ENCODE measurements around the gene UCK1. TPM values are rescaled to one million over a fixed set of nuclear protein-coding genes. Genes with fewer than 3 reads are reported as not detected.

UCK1 gene
- polyA plus RNA-seq, 6 donors from 2014 or later, result 16.8 to 30.6 (median 21.3) TPM

DNA sequence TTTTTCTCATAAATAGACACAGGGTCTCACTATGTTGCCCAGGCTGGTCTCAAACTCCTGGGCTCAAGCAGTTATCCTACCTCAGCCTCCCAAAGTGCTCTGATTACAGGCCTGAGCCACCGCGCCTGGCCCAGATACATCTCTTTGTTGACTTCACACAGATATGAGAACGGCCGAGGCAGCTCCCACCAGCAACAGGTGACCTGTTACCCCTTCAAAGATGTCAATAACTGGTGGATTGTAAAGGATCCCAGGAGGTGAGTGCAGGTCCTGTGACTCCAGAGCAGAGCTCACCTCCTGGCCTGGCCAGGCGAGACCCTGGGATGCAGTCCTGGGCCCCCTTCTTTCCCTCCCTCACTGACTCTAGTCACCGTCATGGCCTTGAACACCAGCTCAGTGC lies 19.2 kb downstream of the UCK1 start:
- Mint-ChIP-seq H3K4me1 (peaks cover 8 to 13% (median 9%) of the 10 kb centered on the region in 3 donors), H3K9me3 (no peaks in the 10 kb centered on the region), H3K4me3 (no peak overlapping the region), H3K27ac (peak overlapping the region in 1 of 6 donors; percentile 38), H3K27me3 (no peaks in the 10 kb centered on the region), H3K36me3 (peaks cover 7 to 9% of the 10 kb centered on the region in 2 donors)
- DNase-seq, result no peak
- no peak for ATAC-seq (ENCODE audit: low read depth in 2 of 2)

DNA sequence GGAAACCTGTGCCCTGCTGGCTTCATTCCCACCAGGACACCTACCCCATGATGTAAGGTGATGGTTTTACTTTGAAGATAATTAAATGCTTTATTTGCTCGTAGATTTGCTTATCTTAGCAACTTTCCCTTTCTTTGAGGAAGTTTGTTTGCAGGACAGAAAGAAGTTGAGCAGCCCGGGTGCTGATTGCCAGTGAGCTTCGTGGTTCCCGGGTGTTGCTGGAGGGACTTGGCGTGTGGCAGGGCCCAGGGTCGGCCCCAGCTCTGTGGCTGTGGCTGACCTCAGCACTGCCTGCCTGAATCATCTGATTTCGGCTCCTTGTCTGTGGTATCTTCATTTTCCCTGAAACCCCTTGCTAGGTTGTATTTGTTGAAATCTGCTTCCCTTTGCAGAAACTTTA lies 19.6 kb downstream of the UCK1 start:
- DNase-seq (no peak), ATAC-seq (ENCODE audit: low read depth in 2 of 2) (no peak)
- Mint-ChIP-seq H3K9me3 (no peaks in the 10 kb centered on the region), H3K4me3 (no peak overlapping the region), H3K4me1 (peaks cover 8 to 13% (median 9%) of the 10 kb centered on the region in 3 donors), H3K36me3 (peaks cover 7 to 9% of the 10 kb centered on the region in 2 donors), H3K27ac (no peak overlapping the region), H3K27me3 (no peaks in the 10 kb centered on the region)

DNA sequence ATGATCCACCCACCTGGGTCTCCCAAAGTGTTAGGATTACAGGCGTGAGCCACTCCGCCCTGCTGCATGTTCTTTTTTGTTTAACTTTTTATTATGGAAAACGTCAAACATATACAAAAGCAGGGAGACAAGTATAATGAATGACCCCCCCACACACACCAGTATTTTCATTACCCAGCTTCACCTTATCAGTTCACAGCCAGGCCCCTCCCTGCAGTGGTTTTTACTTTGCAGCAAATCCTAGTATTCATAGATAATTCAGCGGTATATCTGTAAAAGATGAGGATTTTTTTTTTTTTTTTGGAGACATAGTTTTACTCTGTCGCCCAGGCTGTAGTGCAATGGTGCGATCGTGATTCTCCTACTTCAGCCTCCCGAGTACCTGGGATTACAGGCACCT lies 26.1 kb downstream of the UCK1 start:
- Mint-ChIP-seq H3K27ac (peak overlapping the region in 1 of 6 donors; percentile 61), H3K36me3 (peaks cover 4 to 5% of the 10 kb centered on the region in 2 donors), H3K4me1 (peaks cover 20 to 30% (median 21%) of the 10 kb centered on the region in 3 donors), H3K4me3 (peak overlapping the region in 7 of 8 donors; percentile 3 to 95 (median 51)), H3K9me3 (no peaks in the 10 kb centered on the region), H3K27me3 (no peaks in the 10 kb centered on the region)
- DNase-seq (no peak), ATAC-seq (ENCODE audit: low read depth in 2 of 2) (no peak)

DNA sequence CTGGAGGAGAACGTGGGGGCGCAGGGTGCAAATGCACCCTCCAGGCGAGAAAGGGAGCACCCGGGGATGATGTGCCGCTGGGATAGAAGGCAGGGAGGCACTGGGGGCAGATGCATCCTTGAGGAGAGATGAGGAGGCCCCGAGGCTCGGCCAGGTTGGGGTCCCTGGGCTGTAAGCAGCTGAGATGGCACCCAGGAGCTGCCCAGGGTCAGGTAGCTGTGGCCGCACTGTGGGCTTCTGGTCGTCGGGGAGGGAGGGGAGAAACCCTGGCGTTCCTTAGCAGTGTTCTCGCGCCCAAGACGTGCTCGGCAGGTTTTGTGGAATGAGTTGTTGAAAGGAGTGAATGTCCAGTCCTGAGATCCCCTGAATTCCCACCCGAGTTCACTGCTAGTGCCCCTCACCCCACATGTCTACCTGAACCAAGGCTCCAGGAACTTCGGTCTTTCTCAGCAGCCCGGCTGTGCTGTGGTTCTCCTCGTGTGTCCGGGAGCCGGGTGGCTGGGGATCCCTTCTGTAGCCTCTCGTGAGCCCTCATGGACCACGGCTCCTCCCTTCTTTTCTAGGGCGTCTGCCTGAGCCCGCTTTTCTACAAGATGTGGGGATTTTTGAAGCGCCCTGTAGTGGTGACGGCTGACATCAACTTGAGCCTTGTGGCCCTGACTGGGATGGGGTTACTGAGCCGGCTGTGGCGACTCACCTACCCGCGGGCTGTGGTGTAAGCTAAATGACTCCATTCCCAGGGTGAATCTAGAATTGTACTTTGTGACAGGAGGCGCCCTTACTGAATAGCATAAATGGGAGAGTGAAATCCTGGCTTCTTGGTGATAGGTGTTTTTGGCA lies 27.2 kb downstream of the UCK1 start:
- H3K27me3 Mint-ChIP-seq, result no peaks in the 10 kb centered on the region
- H3K36me3 Mint-ChIP-seq, result no peaks in the 10 kb centered on the region
- H3K4me1 Mint-ChIP-seq, result peaks cover 20 to 30% (median 21%) of the 10 kb centered on the region in 3 donors
- peak overlapping the region; percentile 88 to 96 (median 94) for H3K4me3 Mint-ChIP-seq
- no peaks in the 10 kb centered on the region for H3K9me3 Mint-ChIP-seq
- peak overlapping the region in 2 of 6 donors; percentile 85 to 91 for H3K27ac Mint-ChIP-seq
- DNase-seq, result no peak
- ATAC-seq (ENCODE audit: low read depth in 2 of 2), result peak in 1 of 2 donors; percentile 13

DNA sequence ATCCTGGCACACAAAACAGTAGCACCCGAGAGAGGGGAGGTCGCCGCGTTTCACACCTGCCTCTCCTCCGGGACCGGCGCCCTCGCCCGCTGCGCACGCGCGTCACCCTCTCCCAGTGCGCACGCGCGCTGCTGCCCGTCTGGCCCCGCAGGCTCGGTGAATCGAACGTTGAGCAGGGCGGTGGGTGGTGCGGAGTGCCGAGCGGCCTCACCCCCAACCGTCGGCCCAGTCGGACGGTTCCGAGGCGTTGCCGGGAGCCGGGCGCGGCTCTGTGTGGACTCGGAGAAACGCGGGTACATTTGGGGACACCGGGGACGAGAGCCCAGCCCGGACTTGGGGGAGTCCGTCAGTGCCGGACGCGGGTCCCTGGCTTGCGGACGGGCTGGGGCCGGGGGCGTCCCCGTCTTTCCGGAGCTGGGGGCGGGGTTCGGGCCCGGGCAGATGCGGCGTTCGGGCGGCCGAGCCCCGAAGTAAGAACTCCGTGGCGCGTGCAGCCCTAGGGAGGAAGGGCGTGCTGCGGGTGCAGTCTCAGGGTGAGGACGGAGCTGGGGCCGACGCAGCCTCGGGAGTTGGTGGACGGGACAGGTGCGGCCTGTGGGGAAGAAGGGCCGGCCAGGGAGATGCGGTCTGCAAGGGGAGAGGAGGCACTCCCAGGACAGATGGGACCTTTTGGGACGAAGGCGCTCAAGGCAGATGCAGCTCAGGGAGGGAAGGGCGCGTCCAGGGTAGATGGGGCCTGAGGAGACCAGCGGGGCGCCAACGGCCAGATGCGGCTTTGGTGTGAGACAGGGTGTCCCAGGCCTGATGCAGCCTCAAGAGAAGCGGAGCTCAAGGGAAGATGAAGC lies 28.1 kb downstream of the UCK1 start, which contains the start of gene POMT1:
POMT1 (plus strand) TSS at position 138 of the 845 bp plus-strand sequence. CDS start 1,301 bp downstream, outside the sequence.
- Mint-ChIP-seq H3K9me3 (no peaks in the 10 kb centered on the region), H3K27me3 (no peaks in the 10 kb centered on the region), H3K4me3 (peak within 1 kb of the TSS; percentile 88 to 96 (median 94)), H3K36me3 (no peaks in the 10 kb centered on the region), H3K4me1 (peaks cover 20 to 30% (median 25%) of the 10 kb centered on the region in 3 donors), H3K27ac (peak within 1 kb of the TSS; percentile 39 to 94 (median 84))
- DNase-seq, result peak; percentile 89
- peak; percentile 88 to 91 for ATAC-seq (ENCODE audit: low read depth in 2 of 2)

DNA sequence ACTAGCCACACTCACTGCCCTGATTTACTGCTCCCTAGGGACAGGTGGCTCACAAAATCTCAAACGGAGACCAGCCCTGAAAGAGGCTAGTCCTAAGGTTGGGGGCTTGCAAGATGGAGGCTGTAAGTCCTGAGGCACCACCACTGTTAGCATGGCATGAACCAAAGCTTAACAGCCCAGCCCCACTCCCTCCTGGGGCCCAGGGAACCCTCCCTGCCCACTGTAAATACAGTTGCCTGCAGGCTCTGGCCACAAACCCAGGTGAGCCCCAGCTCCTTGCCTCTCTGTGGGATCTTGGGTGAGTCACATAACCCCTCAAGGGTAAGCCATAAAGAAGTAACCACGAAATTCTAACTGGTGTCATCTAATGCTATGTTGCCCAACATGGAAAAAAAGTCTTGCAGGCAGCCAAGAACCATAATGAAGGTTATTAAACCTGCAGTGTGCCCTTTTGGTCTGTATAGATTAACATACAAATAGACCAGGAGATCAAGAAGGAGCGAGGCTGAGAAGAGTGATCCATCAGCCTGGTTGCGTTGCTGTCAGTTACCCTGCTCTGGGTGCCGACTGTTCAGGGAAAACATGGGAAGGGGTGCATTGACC lies 30.0 kb downstream of the UCK1 start:
- H3K4me3 Mint-ChIP-seq, result peak overlapping the region; percentile 50 to 93 (median 88)
- H3K9me3 Mint-ChIP-seq, result no peaks in the 10 kb centered on the region
- ATAC-seq (ENCODE audit: low read depth in 2 of 2), result no peak
- peaks cover 23 to 30% (median 28%) of the 10 kb centered on the region in 3 donors for H3K4me1 Mint-ChIP-seq
- no peak for DNase-seq
- H3K27ac Mint-ChIP-seq, result peak overlapping the region; percentile 4 to 86 (median 73)
- no peaks in the 10 kb centered on the region for H3K27me3 Mint-ChIP-seq
- H3K36me3 Mint-ChIP-seq, result no peaks in the 10 kb centered on the region

DNA sequence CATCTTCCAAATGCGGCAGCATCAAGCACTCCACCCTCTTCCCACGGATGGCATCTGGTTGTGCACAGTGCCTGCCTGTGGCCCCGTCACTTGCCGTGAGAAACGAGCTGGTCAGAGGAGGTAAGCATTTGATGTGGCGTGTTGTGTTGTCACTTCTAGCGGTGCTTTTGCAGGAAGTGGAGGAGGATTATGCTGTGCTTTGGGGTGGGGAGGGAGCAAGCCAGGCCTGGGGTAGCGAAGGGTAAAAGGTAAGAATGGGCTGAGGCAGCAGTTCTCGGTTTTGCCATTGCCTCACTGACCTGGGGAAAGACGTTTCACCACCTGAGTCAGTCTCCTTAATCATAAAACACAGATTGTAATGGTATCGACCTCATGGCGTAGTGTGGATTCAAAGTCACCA lies 30.7 kb downstream of the UCK1 start:
- Mint-ChIP-seq H3K27me3 (no peaks in the 10 kb centered on the region), H3K4me3 (peak overlapping the region in 5 of 8 donors; percentile 47 to 89 (median 57)), H3K9me3 (no peaks in the 10 kb centered on the region), H3K36me3 (no peaks in the 10 kb centered on the region), H3K4me1 (peaks cover 23 to 30% (median 28%) of the 10 kb centered on the region in 3 donors), H3K27ac (peak overlapping the region in 4 of 6 donors; percentile 43 to 88 (median 65))
- ATAC-seq (ENCODE audit: low read depth in 2 of 2), result no peak
- DNase-seq, result no peak

DNA sequence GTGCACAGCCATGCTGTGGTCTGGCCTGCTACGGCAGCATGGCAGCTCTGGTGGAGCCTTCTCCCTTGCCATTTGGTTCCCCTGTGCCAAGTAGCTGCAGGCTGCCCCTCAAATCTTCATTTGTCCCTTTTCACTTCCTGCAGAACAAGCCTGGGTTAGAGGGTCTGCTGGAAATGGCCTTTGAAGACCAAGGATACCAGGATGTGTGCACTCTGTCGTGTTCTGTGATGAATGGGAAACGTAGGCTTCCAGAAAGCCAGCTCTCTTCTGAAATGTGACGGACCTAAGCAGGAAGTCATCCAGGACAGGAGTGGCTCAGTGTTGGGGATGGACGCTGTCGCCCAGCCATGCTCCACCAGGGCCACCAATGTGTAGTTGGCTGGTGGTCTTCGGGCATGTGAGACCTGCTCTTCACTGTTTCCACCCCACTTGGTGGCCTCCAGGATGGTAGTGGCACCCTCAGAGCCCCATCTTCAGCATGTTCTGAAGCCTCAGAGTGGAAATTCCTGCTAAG lies 31.8 kb downstream of the UCK1 start:
- Mint-ChIP-seq H3K4me3 (peak overlapping the region in 1 of 8 donors; percentile 71), H3K27me3 (no peaks in the 10 kb centered on the region), H3K4me1 (peaks cover 20 to 25% (median 23%) of the 10 kb centered on the region in 3 donors), H3K9me3 (no peaks in the 10 kb centered on the region), H3K27ac (peak overlapping the region in 3 of 6 donors; percentile 18 to 65 (median 38)), H3K36me3 (no peaks in the 10 kb centered on the region)
- ATAC-seq (ENCODE audit: low read depth in 2 of 2) (no peak), DNase-seq (no peak)

DNA sequence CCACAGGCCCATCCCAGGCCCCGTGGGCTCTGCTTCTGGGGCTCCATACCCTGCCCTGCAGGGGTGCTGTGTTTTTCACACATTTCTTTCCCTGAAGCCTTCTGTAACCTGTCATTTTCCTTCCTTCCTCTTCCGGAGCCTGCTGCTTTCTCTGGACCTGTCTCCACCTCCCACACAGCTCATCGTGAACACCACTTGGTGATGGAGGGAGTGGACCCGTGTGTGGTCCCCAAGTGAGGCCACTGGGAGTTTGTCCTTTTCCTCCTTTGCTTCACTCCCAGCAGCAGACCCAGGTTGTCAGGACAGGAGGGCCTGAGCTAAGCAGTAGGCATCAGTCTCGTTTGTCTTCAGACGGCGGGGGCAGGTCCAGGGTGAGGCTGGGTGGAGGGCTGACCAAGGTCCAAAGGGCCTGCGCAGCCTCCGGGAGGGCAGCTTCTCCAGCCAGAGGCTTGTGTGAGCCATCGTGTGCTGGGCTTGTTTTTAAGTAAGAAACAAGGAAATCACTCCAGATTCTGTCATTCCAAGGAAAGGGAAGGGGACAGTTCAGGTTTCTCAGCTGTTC lies 34.1 kb downstream of the UCK1 start:
- DNase-seq, result no peak
- Mint-ChIP-seq H3K36me3 (peaks cover 8 to 9% of the 10 kb centered on the region in 2 donors), H3K4me3 (peak overlapping the region in 1 of 8 donors; percentile 9), H3K4me1 (peaks cover 4 to 7% (median 6%) of the 10 kb centered on the region in 3 donors), H3K27ac (peak overlapping the region in 1 of 6 donors; percentile 89), H3K9me3 (no peaks in the 10 kb centered on the region), H3K27me3 (no peaks in the 10 kb centered on the region)
- no peak for ATAC-seq (ENCODE audit: low read depth in 2 of 2)

DNA sequence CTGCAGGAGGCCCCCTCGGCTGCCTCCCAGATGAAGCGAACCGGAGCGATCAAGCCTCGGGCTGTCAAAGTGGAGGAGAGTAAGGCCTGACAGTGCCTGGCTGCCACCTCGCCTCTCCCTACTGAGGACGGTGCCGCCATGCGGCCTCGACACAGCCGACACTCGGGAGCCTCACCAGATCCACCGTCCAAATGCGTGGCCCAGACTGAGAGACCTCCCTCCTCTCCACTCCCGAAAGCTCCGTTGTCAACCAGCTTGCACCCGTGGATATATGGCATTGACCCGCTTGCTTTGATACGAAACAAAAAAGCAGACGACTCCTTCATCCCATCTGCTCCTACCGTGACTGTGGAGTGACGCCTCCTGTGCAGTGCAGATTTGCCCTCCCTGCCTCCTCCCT lies 35.3 kb downstream of the UCK1 start:
- Mint-ChIP-seq H3K9me3 (no peaks in the 10 kb centered on the region), H3K36me3 (peaks cover 8 to 13% of the 10 kb centered on the region in 2 donors), H3K4me3 (peak overlapping the region in 1 of 8 donors; percentile 52), H3K4me1 (peaks cover 0 to 7% (median 4%) of the 10 kb centered on the region in 3 donors), H3K27ac (peak overlapping the region in 1 of 6 donors; percentile 52), H3K27me3 (no peaks in the 10 kb centered on the region)
- no peak for ATAC-seq (ENCODE audit: low read depth in 2 of 2)
- no peak for DNase-seq

DNA sequence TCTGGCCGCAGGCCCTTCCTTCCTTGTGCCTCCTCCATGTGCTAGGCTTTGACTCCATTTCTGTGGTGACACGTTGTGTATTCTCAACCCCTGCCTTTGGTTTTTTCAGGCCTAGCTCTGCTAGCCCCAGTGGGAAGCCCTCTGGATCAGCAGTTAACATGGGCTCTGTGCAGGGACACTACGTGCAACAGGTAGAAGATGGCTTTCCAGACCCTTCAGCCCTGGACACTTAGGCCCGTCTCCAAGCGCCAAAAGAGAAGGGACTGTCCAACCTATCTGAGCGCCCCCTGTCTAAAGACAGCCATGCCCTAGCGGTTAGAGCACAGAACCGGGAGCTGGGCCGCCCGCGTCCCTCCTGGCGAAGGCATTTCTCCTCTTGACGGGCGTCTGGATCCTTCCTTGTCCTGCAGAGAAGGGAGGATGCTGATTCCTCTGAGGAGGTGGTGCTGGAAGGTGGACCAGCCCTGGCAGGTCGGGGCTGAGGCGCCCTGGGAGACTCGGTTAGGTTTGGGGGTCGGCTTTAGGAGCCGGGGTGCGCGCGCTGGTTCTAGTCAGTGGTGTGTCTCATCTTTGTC lies 36.7 kb downstream of the UCK1 start:
- Mint-ChIP-seq H3K9me3 (no peaks in the 10 kb centered on the region), H3K36me3 (peaks cover 13 to 26% of the 10 kb centered on the region in 2 donors), H3K27me3 (no peaks in the 10 kb centered on the region)

DNA sequence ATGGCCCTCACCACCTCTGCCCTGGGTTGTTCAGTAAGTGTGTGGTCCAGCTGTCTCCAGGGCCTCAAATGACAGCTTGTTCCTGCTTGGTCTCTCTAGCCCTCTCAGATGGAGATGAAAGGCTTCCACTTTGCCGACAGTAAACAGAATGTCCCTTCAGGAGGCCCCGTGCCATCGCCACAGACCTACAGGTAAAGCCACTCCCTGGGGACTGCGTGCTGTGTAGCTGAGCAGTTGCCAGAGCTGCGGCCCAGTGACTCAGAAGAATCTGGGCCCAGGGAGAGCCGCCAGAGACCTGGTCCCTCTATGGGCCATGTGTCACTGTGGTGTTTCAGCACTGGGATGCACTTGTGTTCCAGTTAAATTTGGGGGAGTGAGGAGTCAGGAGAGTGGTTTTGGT lies 39.0 kb downstream of the UCK1 start:
- H3K9me3 Mint-ChIP-seq, result no peaks in the 10 kb centered on the region
- peak overlapping the region in 3 of 6 donors; percentile 8 to 73 (median 52) for H3K27ac Mint-ChIP-seq
- H3K4me1 Mint-ChIP-seq, result peaks cover 7 to 16% (median 8%) of the 10 kb centered on the region in 3 donors
- DNase-seq (no peak), ATAC-seq (ENCODE audit: low read depth in 2 of 2) (no peak)
- no peaks in the 10 kb centered on the region for H3K27me3 Mint-ChIP-seq
- H3K36me3 Mint-ChIP-seq, result peaks cover 17 to 40% of the 10 kb centered on the region in 2 donors
- H3K4me3 Mint-ChIP-seq, result no peak overlapping the region

More for the DNA sequence above, 36.7 kb downstream of the UCK1 start:
- no peak overlapping the region for H3K4me3 Mint-ChIP-seq
- no peak overlapping the region for H3K27ac Mint-ChIP-seq
- DNase-seq (no peak), ATAC-seq (ENCODE audit: low read depth in 2 of 2) (no peak)
- H3K4me1 Mint-ChIP-seq, result peaks cover 3 to 14% (median 12%) of the 10 kb centered on the region in 3 donors
